Raji (cell line): ENCODE results near the gene SRXN1.

Experiments
- POLR2A ChIP-seq: IDR thresholded peaks from 2 replicates; pipeline ENCODE4 v1.6.1; 2011; ENCODE audit warnings: low read depth, low read length, control low read depth; ENCODE audit not compliant: insufficient read depth

Gene SRXN1

GRCh38 chr20:608970-609369 is 44.0 kb downstream of the SRXN1 start:
- TF ChIP-seq POLR2A: no peak

- no peak for TF ChIP-seq POLR2A
Measured at GRCh38 chr20:607476-607875, 45.5 kb downstream of the SRXN1 start.

GRCh38 chr20:605237-605636 is 47.8 kb downstream of the SRXN1 start:
- no peak for TF ChIP-seq POLR2A

- no peak for TF ChIP-seq POLR2A
Measured at GRCh38 chr20:603116-603640, 49.8 kb downstream of the SRXN1 start.

- TF ChIP-seq POLR2A: no peak
Measured at GRCh38 chr20:602111-602970, 50.7 kb downstream of the SRXN1 start.

GRCh38 chr20:600736-601135 is 52.3 kb downstream of the SRXN1 start:
- TF ChIP-seq POLR2A: no peak

- TF ChIP-seq POLR2A: no peak
Measured at GRCh38 chr20:600141-600540, 52.9 kb downstream of the SRXN1 start.

- TF ChIP-seq POLR2A: no peak
Measured at GRCh38 chr20:598133-598850, 54.7 kb downstream of the SRXN1 start.

GRCh38 chr20:597560-597959 is 55.4 kb downstream of the SRXN1 start:
- no peak for TF ChIP-seq POLR2A
